H1 (cell line): ENCODE data around the gene NDUFB10. TPM values are rescaled to one million over a fixed set of nuclear protein-coding genes. Genes with fewer than 3 reads are reported as not detected.

Experiments used
- CTCF ChIA-PET: fragments of 300-600 bp; sonication (Branson Sonifier 250); formaldehyde crosslinking; loops from one replicate; lab custom pipeline; 2021; ENCODE audit not compliant: partially characterized antibody; lab: Charles Lee
- POLR2A ChIA-PET: fragments of 300-600 bp; sonication (Branson Sonifier 250); formaldehyde crosslinking; loops from one replicate; lab custom pipeline; 2021; ENCODE audit warnings: inconsistent platforms; ENCODE audit not compliant: partially characterized antibody; lab: Charles Lee
- DNase-seq, 2 experiments: peaks; one replicate each; pipeline versions ENCODE4 v3.0.0 to v3.0.0-alpha.2; 2010 to 2022; ENCODE audit warnings: low spot score in 2 of 2, low read depth in 1 of 2, mixed read lengths in 1 of 2
- FAIRE-seq: peaks from 2 replicates; lab custom pipeline; 2011; peaks lifted over from hg19 to GRCh38; lab: Jason Lieb, UNC
- H2AFZ ChIP-seq: 2 replicates; pipeline ENCODE4 v1.8.1; 2012; ENCODE audit warnings: low read length, inconsistent platforms
- H2AK5ac ChIP-seq: 2 replicates; pipeline ENCODE4 v1.6.1; 2013; ENCODE audit warnings: low read depth, low read length
- H2BK120ac ChIP-seq: replicated peaks from 2 replicates; pipeline ENCODE3; 2013; ENCODE audit warnings: low read depth, low read length, inconsistent platforms
- H2BK12ac ChIP-seq: 2 replicates; pipeline ENCODE4 v1.6.1; 2013; ENCODE audit warnings: low read depth, low read length
- H2BK15ac ChIP-seq: 2 replicates; pipeline ENCODE4 v1.6.1; 2013; ENCODE audit warnings: low read length
- H2BK20ac ChIP-seq: 2 replicates; pipeline ENCODE4 v1.6.1; 2013; ENCODE audit warnings: low read length
- H2BK5ac ChIP-seq: 2 replicates; pipeline ENCODE4 v1.6.1; 2013; ENCODE audit warnings: low read depth, low read length
- H3K14ac ChIP-seq: 2 replicates; pipeline ENCODE4 v1.6.1; 2013; ENCODE audit warnings: inconsistent platforms; ENCODE audit not compliant: insufficient read length
- H3K18ac ChIP-seq: 2 replicates; pipeline ENCODE4 v1.6.1; 2013; ENCODE audit warnings: low read length; ENCODE audit errors: extremely low read depth
- H3K23ac ChIP-seq: 2 replicates; pipeline ENCODE4 v1.6.1; 2013; ENCODE audit warnings: inconsistent platforms; ENCODE audit not compliant: insufficient read length
- H3K23me2 ChIP-seq: 2 replicates; pipeline ENCODE4 v1.6.1; 2013; ENCODE audit warnings: low read depth, low read length
- H3K27ac ChIP-seq: 2 replicates; pipeline ENCODE4 v1.6.1; 2011; ENCODE audit warnings: low read depth, low read length, inconsistent platforms
- H3K27me3 ChIP-seq, 4 experiments: replicated peaks in 1 of 4; 1 replicate in 1 of 4; 2 replicates in 3 of 4; pipeline versions ENCODE4 v1.6.1 to v1.8.1; 2011 to 2013; ENCODE audit warnings: low read length in 3 of 4, mild to moderate bottlenecking in 3 of 4, inconsistent platforms in 2 of 4, mixed read lengths in 2 of 4, moderate library complexity in 1 of 4; ENCODE audit not compliant: control insufficient read depth in 3 of 4, insufficient read depth in 3 of 4; ENCODE audit errors: extremely low read depth in 1 of 4
- H3K36me3 ChIP-seq, 4 experiments: 2 replicates each; pipeline versions ENCODE4 v1.6.1 to v1.8.1; 2011 to 2013; ENCODE audit warnings: mild to moderate bottlenecking in 4 of 4, low read length in 3 of 4, moderate library complexity in 2 of 4, control low read depth in 1 of 4, inconsistent platforms in 1 of 4; ENCODE audit not compliant: insufficient read depth in 4 of 4, control insufficient read depth in 2 of 4
- H3K4ac ChIP-seq: replicated peaks from 2 replicates; pipeline ENCODE3; 2013; ENCODE audit warnings: low read length, low read depth, mixed read lengths, inconsistent platforms; ENCODE audit not compliant: insufficient read length
- H3K4me1 ChIP-seq, 4 experiments: replicated peaks in 1 of 4; 1 replicate in 1 of 4; 2 replicates in 3 of 4; pipeline versions ENCODE4 v1.6.1 to v1.8.1; 2011 to 2013; ENCODE audit warnings: low read length in 3 of 4, inconsistent platforms in 2 of 4, mixed read lengths in 1 of 4; ENCODE audit not compliant: insufficient read depth in 4 of 4, control insufficient read depth in 3 of 4
- H3K4me2 ChIP-seq, 2 experiments: 2 replicates each; pipeline versions ENCODE4 v1.6.1 to v1.8.1; 2011 to 2013; ENCODE audit warnings: low read depth in 2 of 2, low read length in 2 of 2, control low read depth in 1 of 2, inconsistent platforms in 1 of 2, mild to moderate bottlenecking in 1 of 2; ENCODE audit not compliant: insufficient read depth in 1 of 2
- H3K4me3 ChIP-seq, 4 experiments: fragments of 200-600, 300-600 bp in 1 of 4; sonication (generic), shearing (Covaris generic), sonication (Bioruptor Twin) in 1 of 4; 2 replicates each; pipeline versions ENCODE4 v1.5.1 to v1.8.1; 2011 to 2016; ENCODE audit warnings: low read length in 4 of 4, low read depth in 3 of 4, control low read depth in 2 of 4, inconsistent platforms in 2 of 4, mild to moderate bottlenecking in 2 of 4, mixed read lengths in 1 of 4, moderate library complexity in 1 of 4; ENCODE audit not compliant: insufficient read depth in 2 of 4; ENCODE audit errors: extremely low read depth in 1 of 4
- H3K56ac ChIP-seq: replicated peaks from 2 replicates; pipeline ENCODE3; 2013; ENCODE audit warnings: low read depth, mild to moderate bottlenecking, mixed read lengths, low read length, inconsistent platforms; ENCODE audit not compliant: insufficient read length
- H3K79me1 ChIP-seq: 2 replicates; pipeline ENCODE4 v1.6.1; 2013; ENCODE audit warnings: low read depth, low read length, control low read depth
- H3K79me2 ChIP-seq, 2 experiments: 2 replicates each; pipeline versions ENCODE4 v1.6.1 to v1.8.1; 2012 to 2013; ENCODE audit warnings: low read length in 2 of 2, mild to moderate bottlenecking in 2 of 2, inconsistent platforms in 1 of 2; ENCODE audit not compliant: insufficient read depth in 2 of 2, control insufficient read depth in 1 of 2
- H3K9ac ChIP-seq, 4 experiments: replicated peaks in 1 of 4; 1 replicate in 1 of 4; 2 replicates in 3 of 4; pipeline versions ENCODE4 v1.6.1 to v1.8.1; 2011 to 2013; ENCODE audit warnings: low read depth in 3 of 4, low read length in 3 of 4, control low read depth in 2 of 4, mild to moderate bottlenecking in 2 of 4, moderate library complexity in 2 of 4, inconsistent platforms in 1 of 4; ENCODE audit errors: extremely low read depth in 1 of 4
- H3K9me3 ChIP-seq, 2 experiments: 2 replicates each; pipeline versions ENCODE4 v1.6.1 to v1.8.1; 2012 to 2013; ENCODE audit warnings: mild to moderate bottlenecking in 2 of 2, moderate library complexity in 2 of 2, control low read depth in 1 of 2, inconsistent platforms in 1 of 2, low read depth in 1 of 2, low read length in 1 of 2, mixed read lengths in 1 of 2; ENCODE audit not compliant: insufficient read depth in 2 of 2
- H4K20me1 ChIP-seq, 2 experiments: replicated peaks in 1 of 2; 2 replicates each; pipeline versions ENCODE3 to v1.8.1; 2011 to 2013; ENCODE audit warnings: inconsistent platforms in 2 of 2, low read length in 2 of 2, mild to moderate bottlenecking in 1 of 2; ENCODE audit not compliant: insufficient read depth in 2 of 2, control insufficient read depth in 1 of 2
- H4K5ac ChIP-seq: 2 replicates; pipeline ENCODE4 v1.6.1; 2013; ENCODE audit warnings: low read length, low read depth, mixed read lengths, inconsistent platforms; ENCODE audit not compliant: insufficient read length
- H4K8ac ChIP-seq: 2 replicates; pipeline ENCODE4 v1.8.0; 2013; ENCODE audit warnings: mild to moderate bottlenecking, moderate library complexity, low read length, inconsistent platforms; ENCODE audit not compliant: insufficient read depth; ENCODE audit errors: extremely low read depth
- H4K91ac ChIP-seq: replicated peaks from 2 replicates; pipeline ENCODE3; 2013; ENCODE audit warnings: low read length, mixed read lengths, inconsistent platforms; ENCODE audit not compliant: insufficient read length
- BACH1 ChIP-seq: IDR thresholded peaks from 2 replicates; pipeline ENCODE4 v1.6.1; 2012; ENCODE audit warnings: low read length, improper control_type of control experiment
- E2F6 ChIP-seq: IDR thresholded peaks from 2 replicates; pipeline ENCODE4 v1.6.1; 2012; ENCODE audit warnings: inconsistent platforms
- HDAC2 ChIP-seq, 2 experiments: fragments of 300-600 bp in 1 of 2; sonication (generic) in 1 of 2; IDR thresholded peaks; 2 replicates each; pipeline ENCODE4 v1.6.1; 2011 to 2012; ENCODE audit warnings: low read depth in 2 of 2, low read length in 2 of 2, mild to moderate bottlenecking in 2 of 2, moderate library complexity in 2 of 2, borderline replicate concordance in 1 of 2, inconsistent platforms in 1 of 2
- KDM4A ChIP-seq: IDR thresholded peaks from one replicate; pipeline ENCODE4 v1.7.1; 2012; ENCODE audit warnings: low read depth, mild to moderate bottlenecking, moderate library complexity, low read length, inconsistent platforms; ENCODE audit not compliant: severe bottlenecking
- RBBP5 ChIP-seq: IDR thresholded peaks from 2 replicates; pipeline ENCODE4 v1.7.1; 2012; ENCODE audit warnings: low read depth, mild to moderate bottlenecking, inconsistent platforms, low read length, moderate library complexity, borderline replicate concordance
- SIN3A ChIP-seq, 2 experiments: IDR thresholded peaks in 1 of 2; conservative IDR thresholded peaks in 1 of 2; 2 replicates each; pipeline ENCODE4 v1.6.1; 2011 to 2012; ENCODE audit warnings: low read length in 2 of 2, improper control_type of control experiment in 1 of 2, low read depth in 1 of 2, mild to moderate bottlenecking in 1 of 2
- YY1 ChIP-seq: IDR thresholded peaks from 2 replicates; pipeline ENCODE4 v1.6.1; 2011; ENCODE audit warnings: low read depth, mild to moderate bottlenecking, low read length
- WGBS, 2 experiments: shearing (Covaris generic) in 1 of 2; methylation state at CpG; one replicate each; pipeline versions ENCODE4 v1.1.6 to v1.1.7; 2013 to 2015; ENCODE audit warnings: low lambda C conversion rate in 2 of 2, mixed read lengths in 2 of 2, inconsistent platforms in 1 of 2, low coverage in 1 of 2, missing lambda C conversion rate in 1 of 2; ENCODE audit not compliant: insufficient replicate concordance in 2 of 2, insufficient coverage in 1 of 2, insufficient read length in 1 of 2; ENCODE audit errors: extremely low coverage in 1 of 2, missing lambda C conversion rate in 1 of 2; 5-methylcytosine and 5-hydroxymethylcytosine counted together
- polyA plus RNA-seq, 7 experiments: library from polyadenylated mRNA; depleted of rRNA in 3 of 7; stranded (reverse) in 5 of 7; unstranded in 2 of 7; fragments of >200 nt in 5 of 7; fragments of 200-250 nt in 2 of 7; gene quantifications; 1 replicate in 5 of 7; 2 replicates in 1 of 7; 4 replicates in 1 of 7; pipeline versions ENCODE4 v1.2.1 to v1.2.3, GENCODE V29; 2011 to 2013; ENCODE audit warnings: missing spikeins in 2 of 7, mixed read lengths in 2 of 7
- total RNA-seq: library from RNA; stranded (reverse); fragmentation: NEBNext Ultra II Directional; extraction: Animal tissue kit (Norgen Biotek cat#: 25700); gene quantifications from 2 replicates; pipeline ENCODE4 v1.2.1, GENCODE V29; 2021

The NDUFB10 gene
- total and polyA plus RNA-seq, 2 of the 8 experiments (the other 6 are each of a cell fraction or from before 2014, with no cell fraction given), result 183 to 194 TPM

- CTCF ChIA-PET, result interaction anchor here (1.4 to 2.2 kb wide), 4 partner anchors 7 to 47 kb away, joined by 3 to 7 read pairs (median 6); partner anchors contain the start of gene NPW
- H3K9ac ChIP-seq, result peak overlapping the region; percentile 51 to 83 (median 76)
- TF ChIP-seq YY1, result no peak
- TF ChIP-seq BACH1, result no peak
- TF ChIP-seq E2F6, result no peak; the same call in 1 of the 2 replicates
- TF ChIP-seq SIN3A (conservative IDR thresholded peaks at IDR 0.05 in 1 of 2, IDR thresholded peaks at IDR 0.05 in 1 of 2; ENCODE audit: low read depth in 1 of 2, low read length in 2 of 2), result 0 out of 4 replicates have a peak, but pooled peaks of 1 of the 2 experiments have one; percentile 17
- TF ChIP-seq KDM4A, result peak; percentile 80
- 0 out of 2 replicates have a peak, but pooled peaks have one; percentile 11 for TF ChIP-seq RBBP5
- 0 out of 4 replicates have a peak, but pooled peaks of 1 of the 2 experiments have one; percentile 21 for TF ChIP-seq HDAC2 (IDR thresholded peaks at IDR 0.05; ENCODE audit: borderline replicate concordance in 1 of 2, low read depth in 2 of 2, low read length in 2 of 2)
Measured at GRCh38 chr16:2009164-2009711, 49.9 kb downstream of the NDUFB10 start.

More at GRCh38 chr16:2009164-2009711, 49.9 kb downstream of the NDUFB10 start:
- DNase-seq (no peak), FAIRE-seq (no peak)
- Histone ChIP-seq H2AK5ac (0 out of 2 replicates have a peak overlapping the region, but pooled peaks have one; percentile 53), H3K79me2 (peaks cover 22 to 43% of the 10 kb centered on the region in 2 experiments; a peak in 3 of 4 replicates), H3K4ac (no peak overlapping the region), H3K79me1 (peaks cover 9% of the 10 kb centered on the region; the same call in 1 of the 2 replicates), H4K20me1 (peaks cover 17 to 41% of the 10 kb centered on the region in 2 experiments), H2BK20ac (no peak overlapping the region), H2BK12ac (no peak overlapping the region), H3K27ac (peak overlapping the region; percentile 61; the same call in 1 of the 2 replicates), H2AFZ (no peak overlapping the region), H3K4me2 (peak overlapping the region; percentile 89 to 92), H4K91ac (no peak overlapping the region), H3K4me3 (peak overlapping the region; percentile 66 to 95 (median 83)), H3K9me3 (no peaks in the 10 kb centered on the region), H2BK15ac (no peak overlapping the region), H3K36me3 (0 out of 8 replicates have a peak, but pooled peaks cover 0 to 2% (median 0%) of the 10 kb centered on the region in 4 experiments), H4K5ac (peak overlapping the region; percentile 31), H3K23me2 (peaks cover 12% of the 10 kb centered on the region; the same call in 1 of the 2 replicates), H3K14ac (no peak overlapping the region), H3K18ac (no peak overlapping the region), H2BK5ac (no peak overlapping the region; the same call in 1 of the 2 replicates), H3K27me3 (no peaks in the 10 kb centered on the region), H3K23ac (no peak overlapping the region), H2BK120ac (no peak overlapping the region), H3K56ac (no peak overlapping the region), H4K8ac (no peak overlapping the region), H3K4me1 (peaks cover 3 to 33% (median 20%) of the 10 kb centered on the region in 4 experiments)
- POLR2A ChIA-PET, result interaction anchor here (0.6 to 2.8 kb wide), 12 partner anchors 8 to 492 kb away, joined by 3 to 17 read pairs (median 4); partner anchors contain the start of genes RPS2, TBL3 and TRAF7
- WGBS, 2 experiments, result 2% methylated on average over 8 of the region's 55 CpGs; no CpG with 5 or more reads in 1 of the 2 experiments
